Keratinocyte (primary cell): ENCODE results near the gene LAMA2.

Source experiments
- EZH2 ChIP-seq: IDR thresholded peaks from one replicate; pipeline ENCODE4 v1.6.1; 2012; ENCODE audit warnings: inconsistent platforms, mild to moderate bottlenecking, low read length, moderate library complexity
- TF ChIP-seq, protein P1 (sequence below), 3 experiments: IDR thresholded peaks in 1 of 3; conservative IDR thresholded peaks in 1 of 3; optimal IDR thresholded peaks in 1 of 3; 2 replicates in 2 of 3; 3 replicates in 1 of 3; pipeline versions ENCODE3 to v1.5.1; 2011; ENCODE audit warnings: low read length in 3 of 3, mild to moderate bottlenecking in 3 of 3, moderate library complexity in 2 of 3, control low read depth in 1 of 3, inconsistent platforms in 1 of 3; ENCODE audit not compliant: insufficient read depth in 2 of 3; ENCODE audit errors: extremely low read depth in 1 of 3

- no peak for TF ChIP-seq EZH2
- TF ChIP-seq, protein P1, sequence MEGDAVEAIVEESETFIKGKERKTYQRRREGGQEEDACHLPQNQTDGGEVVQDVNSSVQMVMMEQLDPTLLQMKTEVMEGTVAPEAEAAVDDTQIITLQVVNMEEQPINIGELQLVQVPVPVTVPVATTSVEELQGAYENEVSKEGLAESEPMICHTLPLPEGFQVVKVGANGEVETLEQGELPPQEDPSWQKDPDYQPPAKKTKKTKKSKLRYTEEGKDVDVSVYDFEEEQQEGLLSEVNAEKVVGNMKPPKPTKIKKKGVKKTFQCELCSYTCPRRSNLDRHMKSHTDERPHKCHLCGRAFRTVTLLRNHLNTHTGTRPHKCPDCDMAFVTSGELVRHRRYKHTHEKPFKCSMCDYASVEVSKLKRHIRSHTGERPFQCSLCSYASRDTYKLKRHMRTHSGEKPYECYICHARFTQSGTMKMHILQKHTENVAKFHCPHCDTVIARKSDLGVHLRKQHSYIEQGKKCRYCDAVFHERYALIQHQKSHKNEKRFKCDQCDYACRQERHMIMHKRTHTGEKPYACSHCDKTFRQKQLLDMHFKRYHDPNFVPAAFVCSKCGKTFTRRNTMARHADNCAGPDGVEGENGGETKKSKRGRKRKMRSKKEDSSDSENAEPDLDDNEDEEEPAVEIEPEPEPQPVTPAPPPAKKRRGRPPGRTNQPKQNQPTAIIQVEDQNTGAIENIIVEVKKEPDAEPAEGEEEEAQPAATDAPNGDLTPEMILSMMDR (optimal IDR thresholded peaks at IDR 0.05 in 1 of 3, IDR thresholded peaks at IDR 0.05 in 1 of 3, conservative IDR thresholded peaks at IDR 0.05 in 1 of 3; ENCODE audit: extremely low read depth in 1 of 3, insufficient read depth in 2 of 3, low read length in 3 of 3), result no peak
Measured at GRCh38 chr6:129089357-129089756, 206.4 kb downstream of the LAMA2 start.
